Large intestine (tissue), 3 donors: ENCODE measurements around the gene ETS1. TPM values are rescaled to one million over a fixed set of nuclear protein-coding genes. Genes with fewer than 3 reads are reported as not detected.

Experiments
- DNase-seq, 2 donors: peaks; one replicate each; pipeline versions ENCODE4 v3.0.0 to v3.0.0-alpha.2; 2013
- H3K27ac ChIP-seq: one replicate; pipeline ENCODE4 v1.5.1; 2013; ENCODE audit warnings: low read length
- H3K27me3 ChIP-seq: 2 replicates; pipeline ENCODE4 v1.6.1; 2013; ENCODE audit warnings: low read length; ENCODE audit not compliant: control insufficient read depth, insufficient read depth
- H3K36me3 ChIP-seq: 2 replicates; pipeline ENCODE4 v1.6.1; 2013; ENCODE audit warnings: low read length; ENCODE audit not compliant: control insufficient read depth, insufficient read depth
- H3K4me1 ChIP-seq: one replicate; pipeline ENCODE4 v1.6.1; 2013; ENCODE audit warnings: low read length; ENCODE audit not compliant: control insufficient read depth, insufficient read depth
- H3K4me3 ChIP-seq: one replicate; pipeline ENCODE4 v1.5.1; 2013; ENCODE audit warnings: low read length
- H3K9me3 ChIP-seq: one replicate; pipeline ENCODE4 v1.6.1; 2013; ENCODE audit warnings: mild to moderate bottlenecking, low read depth, low read length, moderate library complexity; ENCODE audit not compliant: control insufficient read depth
- WGBS: methylation state at CpG from one replicate; pipeline ENCODE4 v1.1.5; 2013; ENCODE audit warnings: low lambda C conversion rate; ENCODE audit not compliant: insufficient coverage; 5-methylcytosine and 5-hydroxymethylcytosine counted together
- polyA plus RNA-seq: library from polyadenylated mRNA; unstranded; fragments of 120-200 nt; gene quantifications from one replicate; pipeline ENCODE4 v1.2.1, GENCODE V29; 2013

ETS1 gene
- polyA plus RNA-seq, 1 donor = 40.8 TPM

- Histone ChIP-seq H3K4me3 (no peak overlapping the region), H3K9me3 (no peaks in the 10 kb centered on the region), H3K27ac (no peak overlapping the region), H3K36me3 (no peaks in the 10 kb centered on the region), H3K4me1 (no peaks in the 10 kb centered on the region), H3K27me3 (peaks cover 8% of the 10 kb centered on the region)
- no peak for DNase-seq
- no CpG with 5 or more reads among the region's 7 CpGs for WGBS
Measured at GRCh38 chr11:128627666-128628324, 40.4 kb upstream of the ETS1 start.

- Histone ChIP-seq H3K4me1 (no peaks in the 10 kb centered on the region), H3K36me3 (no peaks in the 10 kb centered on the region), H3K27me3 (peaks cover 15% of the 10 kb centered on the region), H3K27ac (no peak overlapping the region), H3K9me3 (no peaks in the 10 kb centered on the region), H3K4me3 (no peak overlapping the region)
- no peak for DNase-seq
- WGBS = no CpG with 5 or more reads among the region's 16 CpGs
Measured at GRCh38 chr11:128626913-128627665, 39.7 kb upstream of the ETS1 start.

GRCh38 chr11:128625746-128626145 is 38.4 kb upstream of the ETS1 start:
- no CpG with 5 or more reads among the region's 2 CpGs for WGBS
- Histone ChIP-seq H3K27me3 (peaks cover 18% of the 10 kb centered on the region), H3K27ac (no peak overlapping the region), H3K36me3 (no peaks in the 10 kb centered on the region), H3K9me3 (no peaks in the 10 kb centered on the region), H3K4me3 (no peak overlapping the region), H3K4me1 (no peaks in the 10 kb centered on the region)
- no peak for DNase-seq

- WGBS = no CpG with 5 or more reads among the region's 8 CpGs
Measured at GRCh38 chr11:128625326-128625725, 38.0 kb upstream of the ETS1 start.

GRCh38 chr11:128624269-128625175 is 37.2 kb upstream of the ETS1 start:
- H3K4me3 ChIP-seq = no peak overlapping the region
- peaks cover 28% of the 10 kb centered on the region for H3K27me3 ChIP-seq
- DNase-seq = no peak
- WGBS = no CpG with 5 or more reads among the region's 18 CpGs
- no peaks in the 10 kb centered on the region for H3K4me1 ChIP-seq
- no peaks in the 10 kb centered on the region for H3K36me3 ChIP-seq
- H3K27ac ChIP-seq = no peak overlapping the region
- no peaks in the 10 kb centered on the region for H3K9me3 ChIP-seq

More at GRCh38 chr11:128625326-128625725, 38.0 kb upstream of the ETS1 start:
- H3K4me3 ChIP-seq = no peak overlapping the region
- H3K9me3 ChIP-seq = no peaks in the 10 kb centered on the region
- H3K27ac ChIP-seq = no peak overlapping the region
- DNase-seq = no peak
- no peaks in the 10 kb centered on the region for H3K36me3 ChIP-seq
- H3K4me1 ChIP-seq = no peaks in the 10 kb centered on the region
- H3K27me3 ChIP-seq = peaks cover 22% of the 10 kb centered on the region

- no CpG with 5 or more reads among the region's 5 CpGs for WGBS
- no peak overlapping the region for H3K4me3 ChIP-seq
- no peaks in the 10 kb centered on the region for H3K4me1 ChIP-seq
- H3K27me3 ChIP-seq = peaks cover 34% of the 10 kb centered on the region
- no peak for DNase-seq
- no peaks in the 10 kb centered on the region for H3K9me3 ChIP-seq
- no peaks in the 10 kb centered on the region for H3K36me3 ChIP-seq
- H3K27ac ChIP-seq = no peak overlapping the region
Measured at GRCh38 chr11:128623091-128623490, 35.7 kb upstream of the ETS1 start.

- no CpG with 5 or more reads among the region's 17 CpGs for WGBS
- H3K27ac ChIP-seq = no peak overlapping the region
- peaks cover 45% of the 10 kb centered on the region for H3K27me3 ChIP-seq
- no peaks in the 10 kb centered on the region for H3K9me3 ChIP-seq
- no peak overlapping the region for H3K4me3 ChIP-seq
- H3K4me1 ChIP-seq = no peaks in the 10 kb centered on the region
- no peak for DNase-seq
- no peaks in the 10 kb centered on the region for H3K36me3 ChIP-seq
Measured at GRCh38 chr11:128621601-128622501, 34.5 kb upstream of the ETS1 start.

GRCh38 chr11:128620309-128621100 is 33.1 kb upstream of the ETS1 start:
- Histone ChIP-seq H3K4me1 (peaks cover 2% of the 10 kb centered on the region), H3K36me3 (no peaks in the 10 kb centered on the region), H3K27me3 (peaks cover 49% of the 10 kb centered on the region), H3K9me3 (no peaks in the 10 kb centered on the region), H3K27ac (no peak overlapping the region), H3K4me3 (no peak overlapping the region)
- WGBS = 76% methylated on average over 2 of the region's 9 CpGs
- DNase-seq = no peak

- WGBS = no CpG with 5 or more reads among the region's 10 CpGs
- no peaks in the 10 kb centered on the region for H3K36me3 ChIP-seq
- no peaks in the 10 kb centered on the region for H3K9me3 ChIP-seq
- H3K4me1 ChIP-seq = peaks cover 2% of the 10 kb centered on the region
- no peak overlapping the region for H3K27ac ChIP-seq
- H3K27me3 ChIP-seq = peaks cover 54% of the 10 kb centered on the region
- H3K4me3 ChIP-seq = no peak overlapping the region
- DNase-seq = no peak
Measured at GRCh38 chr11:128619540-128620308, 32.4 kb upstream of the ETS1 start.
